GM23338 (cell line): ENCODE results near the gene AK9. TPM values are rescaled to one million over a fixed set of nuclear protein-coding genes. Genes with fewer than 3 reads are reported as not detected.

Experiments used
- ATAC-seq: fragments of 200-7000 bp; cut with Tn5 transposase; 3 replicates; pipeline ENCODE4 v1.9.1; 2020
- DNase-seq: peaks from one replicate; pipeline ENCODE4 v3.0.0-alpha.2; 2015; ENCODE audit warnings: low spot score
- H2AFZ ChIP-seq: fragments of 200-600 bp; sonication (generic); 2 replicates; pipeline ENCODE4 v1.8.0; 2016; ENCODE audit warnings: antibody characterized with exemption, mild to moderate bottlenecking, moderate library complexity
- H3F3A ChIP-seq: fragments of 200-600 bp; sonication (generic); replicated peaks from 2 replicates; pipeline ENCODE4 v1.8.0; 2017; ENCODE audit warnings: antibody characterized with exemption, mixed run types, low read depth
- H3K27ac ChIP-seq: fragments of 200-600 bp; sonication (generic); 2 replicates; pipeline ENCODE4 v1.6.1; 2016; ENCODE audit warnings: low read depth
- H3K27me3 ChIP-seq: fragments of 200-600 bp; sonication (generic); 2 replicates; pipeline ENCODE4 v1.8.0; 2016; ENCODE audit warnings: mild to moderate bottlenecking, mixed run types, moderate library complexity; ENCODE audit not compliant: insufficient read depth
- H3K36me3 ChIP-seq: fragments of 200-600 bp; sonication (generic); 2 replicates; pipeline ENCODE4 v1.8.0; 2016; ENCODE audit warnings: mild to moderate bottlenecking; ENCODE audit not compliant: insufficient read depth
- H3K4me1 ChIP-seq: fragments of 200-600 bp; sonication (generic); 2 replicates; pipeline ENCODE4 v1.8.0; 2016; ENCODE audit warnings: mild to moderate bottlenecking, moderate library complexity; ENCODE audit not compliant: insufficient read depth
- H3K4me2 ChIP-seq: fragments of 200-600 bp; sonication (generic); 2 replicates; pipeline ENCODE4 v1.7.1; 2017; ENCODE audit warnings: mixed run types
- H3K4me3 ChIP-seq: fragments of 200-600 bp; sonication (generic); 2 replicates; pipeline ENCODE4 v1.6.1; 2016; ENCODE audit warnings: mixed run types
- H3K79me2 ChIP-seq: fragments of 200-600 bp; sonication (generic); replicated peaks from 2 replicates; pipeline ENCODE4 v1.8.0; 2017; ENCODE audit warnings: mild to moderate bottlenecking; ENCODE audit not compliant: insufficient read depth
- H3K9me2 ChIP-seq: fragments of 200-600 bp; sonication (generic); 2 replicates; pipeline ENCODE4 v1.8.0; 2017; ENCODE audit not compliant: insufficient read depth
- H4K20me1 ChIP-seq: fragments of 200-600 bp; sonication (generic); replicated peaks from 2 replicates; pipeline ENCODE4 v1.8.0; 2017; ENCODE audit warnings: mild to moderate bottlenecking; ENCODE audit not compliant: insufficient read depth
- H3K27ac Mint-ChIP-seq: 2 replicates; pipeline ENCODE4 v1.8.0; 2020; ENCODE audit warnings: inconsistent platforms, mild to moderate bottlenecking, moderate library complexity, mixed read lengths
- H3K27me3 Mint-ChIP-seq: 3 replicates; pipeline ENCODE4 v1.8.0; 2022; ENCODE audit warnings: low read depth, mild to moderate bottlenecking, moderate library complexity, mixed read lengths, inconsistent platforms; ENCODE audit not compliant: insufficient read depth, poor library complexity
- H3K36me3 Mint-ChIP-seq: 3 replicates; pipeline ENCODE4 v1.8.0; 2021; ENCODE audit warnings: low read depth, mild to moderate bottlenecking, inconsistent platforms, moderate library complexity, mixed read lengths
- H3K4me1 Mint-ChIP-seq: 3 replicates; pipeline ENCODE4 v1.8.0; 2020; ENCODE audit warnings: mild to moderate bottlenecking, inconsistent platforms, mixed read lengths
- H3K4me3 Mint-ChIP-seq: 3 replicates; pipeline ENCODE4 v1.8.0; 2021; ENCODE audit warnings: moderate library complexity, mild to moderate bottlenecking, inconsistent platforms, mixed read lengths
- H3K9me3 Mint-ChIP-seq: 3 replicates; pipeline ENCODE4 v1.8.0; 2020; ENCODE audit warnings: moderate library complexity, mild to moderate bottlenecking, inconsistent platforms, mixed read lengths
- CREB1 ChIP-seq: fragments of 250-450 bp; sonication (Bioruptor Pico); IDR thresholded peaks from 2 replicates; pipeline ENCODE4 v1.5.0; 2020; ENCODE audit warnings: low read depth, mild to moderate bottlenecking, moderate library complexity
- EZH2 ChIP-seq: fragments of 200-600 bp; sonication (generic); IDR thresholded peaks from one replicate; pipeline ENCODE4 v1.8.0; 2017; ENCODE audit warnings: antibody characterized with exemption, mild to moderate bottlenecking, low read depth; ENCODE audit not compliant: unreplicated experiment
- EZH2phosphoT487 ChIP-seq: fragments of 200-600 bp; sonication (generic); IDR thresholded peaks from one replicate; pipeline ENCODE4 v1.8.1; 2018; ENCODE audit warnings: antibody characterized with exemption; ENCODE audit not compliant: unreplicated experiment
- JUNB ChIP-seq: IDR thresholded peaks from one replicate; pipeline ENCODE4 v1.6.1; 2016; ENCODE audit warnings: antibody characterized with exemption; ENCODE audit not compliant: unreplicated experiment
- NANOG ChIP-seq: IDR thresholded peaks from 2 replicates; pipeline ENCODE4 v1.6.1; 2016; ENCODE audit warnings: antibody characterized with exemption, borderline replicate concordance
- POLR2AphosphoS5 ChIP-seq: IDR thresholded peaks from 2 replicates; pipeline ENCODE4 v1.6.1; 2016; ENCODE audit warnings: antibody characterized with exemption, low read depth
- STAT1 ChIP-seq: IDR thresholded peaks from one replicate; pipeline ENCODE4 v1.6.1; 2016; ENCODE audit warnings: antibody characterized with exemption; ENCODE audit not compliant: unreplicated experiment
- ZNF114 ChIP-seq: fragments of 250-450 bp; sonication (Bioruptor Pico); IDR thresholded peaks from 2 replicates; pipeline ENCODE4 v1.5.0; 2020; ENCODE audit warnings: mild to moderate bottlenecking, moderate library complexity
- ZNF331 ChIP-seq: fragments of 250-450 bp; sonication (Bioruptor Pico); IDR thresholded peaks from 2 replicates; pipeline ENCODE4 v1.5.0; 2020; ENCODE audit warnings: low read depth, mild to moderate bottlenecking, moderate library complexity
- polyA plus RNA-seq: library from polyadenylated mRNA; unstranded; fragments of >200 nt; fragmentation: Nextera tagmentation; extraction: Ambion mirVana; gene quantifications from 2 replicates; pipeline ENCODE4 v1.2.1, GENCODE V29; 2016
- total RNA-seq: library from RNA; depleted of rRNA; stranded (reverse); fragments of >200 nt; shearing (Covaris generic); gene quantifications from 2 replicates; pipeline ENCODE4 v1.2.3, GENCODE V29; 2014
- TF ChIP-seq, protein P1 (sequence below): IDR thresholded peaks from 2 replicates; pipeline ENCODE4 v1.6.1; 2016; ENCODE audit warnings: antibody characterized with exemption
- TF ChIP-seq, protein P2 (sequence below): IDR thresholded peaks from one replicate; pipeline ENCODE4 v1.6.1; 2018; ENCODE audit warnings: antibody characterized with exemption; ENCODE audit not compliant: unreplicated experiment
- TF ChIP-seq, protein P3 (sequence below): fragments of 250-450 bp; sonication (Bioruptor Pico); IDR thresholded peaks from 2 replicates; pipeline ENCODE4 v1.5.0; 2020; ENCODE audit warnings: mild to moderate bottlenecking, moderate library complexity
- TF ChIP-seq, protein P4 (sequence below), 2 experiments: fragments of 200-600 bp in 1 of 2; sonication (generic) in 1 of 2; conservative IDR thresholded peaks; 2 replicates each; pipeline versions ENCODE4 v1.5.1 to v1.6.1; 2016 to 2017; ENCODE audit warnings: antibody characterized with exemption in 2 of 2, low read depth in 2 of 2, mild to moderate bottlenecking in 2 of 2, moderate library complexity in 1 of 2

Gene AK9
- total and polyA plus RNA-seq, 2 experiments from 2014 or later = 2.0 to 6.4 TPM

DNA sequence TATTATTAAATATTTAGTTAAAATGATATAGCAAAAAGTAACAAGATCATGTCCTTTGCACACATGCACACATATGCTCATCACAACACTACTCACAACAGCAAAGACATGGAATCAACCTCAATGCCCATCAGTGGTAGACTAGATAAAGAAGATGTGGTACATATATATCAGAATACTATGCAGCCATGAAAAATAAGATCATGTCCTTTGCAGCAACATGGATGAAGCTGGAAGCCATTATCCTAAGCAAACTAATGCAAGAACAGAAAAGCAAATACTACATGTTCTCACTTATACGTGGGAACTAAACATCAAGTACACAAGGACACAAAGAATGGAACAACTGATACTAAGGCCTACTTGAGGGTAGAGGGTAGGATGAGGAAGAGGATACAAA is 14.3 kb downstream of the AK9 start:
- DNase-seq (no peak), ATAC-seq (no peak)
- TF ChIP-seq, protein P1, sequence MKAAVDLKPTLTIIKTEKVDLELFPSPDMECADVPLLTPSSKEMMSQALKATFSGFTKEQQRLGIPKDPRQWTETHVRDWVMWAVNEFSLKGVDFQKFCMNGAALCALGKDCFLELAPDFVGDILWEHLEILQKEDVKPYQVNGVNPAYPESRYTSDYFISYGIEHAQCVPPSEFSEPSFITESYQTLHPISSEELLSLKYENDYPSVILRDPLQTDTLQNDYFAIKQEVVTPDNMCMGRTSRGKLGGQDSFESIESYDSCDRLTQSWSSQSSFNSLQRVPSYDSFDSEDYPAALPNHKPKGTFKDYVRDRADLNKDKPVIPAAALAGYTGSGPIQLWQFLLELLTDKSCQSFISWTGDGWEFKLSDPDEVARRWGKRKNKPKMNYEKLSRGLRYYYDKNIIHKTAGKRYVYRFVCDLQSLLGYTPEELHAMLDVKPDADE = no peak
- TF ChIP-seq POLR2AphosphoS5 (no peak), STAT1 (no peak), EZH2phosphoT487 (no peak), ZNF114 (CRISPR knock-in tag) (no peak), CREB1 (CRISPR knock-in tag) (no peak), ZNF331 (CRISPR knock-in tag) (no peak), NANOG (no peak), EZH2 (no peak), JUNB (no peak)
- TF ChIP-seq, protein P2, sequence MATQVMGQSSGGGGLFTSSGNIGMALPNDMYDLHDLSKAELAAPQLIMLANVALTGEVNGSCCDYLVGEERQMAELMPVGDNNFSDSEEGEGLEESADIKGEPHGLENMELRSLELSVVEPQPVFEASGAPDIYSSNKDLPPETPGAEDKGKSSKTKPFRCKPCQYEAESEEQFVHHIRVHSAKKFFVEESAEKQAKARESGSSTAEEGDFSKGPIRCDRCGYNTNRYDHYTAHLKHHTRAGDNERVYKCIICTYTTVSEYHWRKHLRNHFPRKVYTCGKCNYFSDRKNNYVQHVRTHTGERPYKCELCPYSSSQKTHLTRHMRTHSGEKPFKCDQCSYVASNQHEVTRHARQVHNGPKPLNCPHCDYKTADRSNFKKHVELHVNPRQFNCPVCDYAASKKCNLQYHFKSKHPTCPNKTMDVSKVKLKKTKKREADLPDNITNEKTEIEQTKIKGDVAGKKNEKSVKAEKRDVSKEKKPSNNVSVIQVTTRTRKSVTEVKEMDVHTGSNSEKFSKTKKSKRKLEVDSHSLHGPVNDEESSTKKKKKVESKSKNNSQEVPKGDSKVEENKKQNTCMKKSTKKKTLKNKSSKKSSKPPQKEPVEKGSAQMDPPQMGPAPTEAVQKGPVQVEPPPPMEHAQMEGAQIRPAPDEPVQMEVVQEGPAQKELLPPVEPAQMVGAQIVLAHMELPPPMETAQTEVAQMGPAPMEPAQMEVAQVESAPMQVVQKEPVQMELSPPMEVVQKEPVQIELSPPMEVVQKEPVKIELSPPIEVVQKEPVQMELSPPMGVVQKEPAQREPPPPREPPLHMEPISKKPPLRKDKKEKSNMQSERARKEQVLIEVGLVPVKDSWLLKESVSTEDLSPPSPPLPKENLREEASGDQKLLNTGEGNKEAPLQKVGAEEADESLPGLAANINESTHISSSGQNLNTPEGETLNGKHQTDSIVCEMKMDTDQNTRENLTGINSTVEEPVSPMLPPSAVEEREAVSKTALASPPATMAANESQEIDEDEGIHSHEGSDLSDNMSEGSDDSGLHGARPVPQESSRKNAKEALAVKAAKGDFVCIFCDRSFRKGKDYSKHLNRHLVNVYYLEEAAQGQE = no peak
- TF ChIP-seq, protein P3, sequence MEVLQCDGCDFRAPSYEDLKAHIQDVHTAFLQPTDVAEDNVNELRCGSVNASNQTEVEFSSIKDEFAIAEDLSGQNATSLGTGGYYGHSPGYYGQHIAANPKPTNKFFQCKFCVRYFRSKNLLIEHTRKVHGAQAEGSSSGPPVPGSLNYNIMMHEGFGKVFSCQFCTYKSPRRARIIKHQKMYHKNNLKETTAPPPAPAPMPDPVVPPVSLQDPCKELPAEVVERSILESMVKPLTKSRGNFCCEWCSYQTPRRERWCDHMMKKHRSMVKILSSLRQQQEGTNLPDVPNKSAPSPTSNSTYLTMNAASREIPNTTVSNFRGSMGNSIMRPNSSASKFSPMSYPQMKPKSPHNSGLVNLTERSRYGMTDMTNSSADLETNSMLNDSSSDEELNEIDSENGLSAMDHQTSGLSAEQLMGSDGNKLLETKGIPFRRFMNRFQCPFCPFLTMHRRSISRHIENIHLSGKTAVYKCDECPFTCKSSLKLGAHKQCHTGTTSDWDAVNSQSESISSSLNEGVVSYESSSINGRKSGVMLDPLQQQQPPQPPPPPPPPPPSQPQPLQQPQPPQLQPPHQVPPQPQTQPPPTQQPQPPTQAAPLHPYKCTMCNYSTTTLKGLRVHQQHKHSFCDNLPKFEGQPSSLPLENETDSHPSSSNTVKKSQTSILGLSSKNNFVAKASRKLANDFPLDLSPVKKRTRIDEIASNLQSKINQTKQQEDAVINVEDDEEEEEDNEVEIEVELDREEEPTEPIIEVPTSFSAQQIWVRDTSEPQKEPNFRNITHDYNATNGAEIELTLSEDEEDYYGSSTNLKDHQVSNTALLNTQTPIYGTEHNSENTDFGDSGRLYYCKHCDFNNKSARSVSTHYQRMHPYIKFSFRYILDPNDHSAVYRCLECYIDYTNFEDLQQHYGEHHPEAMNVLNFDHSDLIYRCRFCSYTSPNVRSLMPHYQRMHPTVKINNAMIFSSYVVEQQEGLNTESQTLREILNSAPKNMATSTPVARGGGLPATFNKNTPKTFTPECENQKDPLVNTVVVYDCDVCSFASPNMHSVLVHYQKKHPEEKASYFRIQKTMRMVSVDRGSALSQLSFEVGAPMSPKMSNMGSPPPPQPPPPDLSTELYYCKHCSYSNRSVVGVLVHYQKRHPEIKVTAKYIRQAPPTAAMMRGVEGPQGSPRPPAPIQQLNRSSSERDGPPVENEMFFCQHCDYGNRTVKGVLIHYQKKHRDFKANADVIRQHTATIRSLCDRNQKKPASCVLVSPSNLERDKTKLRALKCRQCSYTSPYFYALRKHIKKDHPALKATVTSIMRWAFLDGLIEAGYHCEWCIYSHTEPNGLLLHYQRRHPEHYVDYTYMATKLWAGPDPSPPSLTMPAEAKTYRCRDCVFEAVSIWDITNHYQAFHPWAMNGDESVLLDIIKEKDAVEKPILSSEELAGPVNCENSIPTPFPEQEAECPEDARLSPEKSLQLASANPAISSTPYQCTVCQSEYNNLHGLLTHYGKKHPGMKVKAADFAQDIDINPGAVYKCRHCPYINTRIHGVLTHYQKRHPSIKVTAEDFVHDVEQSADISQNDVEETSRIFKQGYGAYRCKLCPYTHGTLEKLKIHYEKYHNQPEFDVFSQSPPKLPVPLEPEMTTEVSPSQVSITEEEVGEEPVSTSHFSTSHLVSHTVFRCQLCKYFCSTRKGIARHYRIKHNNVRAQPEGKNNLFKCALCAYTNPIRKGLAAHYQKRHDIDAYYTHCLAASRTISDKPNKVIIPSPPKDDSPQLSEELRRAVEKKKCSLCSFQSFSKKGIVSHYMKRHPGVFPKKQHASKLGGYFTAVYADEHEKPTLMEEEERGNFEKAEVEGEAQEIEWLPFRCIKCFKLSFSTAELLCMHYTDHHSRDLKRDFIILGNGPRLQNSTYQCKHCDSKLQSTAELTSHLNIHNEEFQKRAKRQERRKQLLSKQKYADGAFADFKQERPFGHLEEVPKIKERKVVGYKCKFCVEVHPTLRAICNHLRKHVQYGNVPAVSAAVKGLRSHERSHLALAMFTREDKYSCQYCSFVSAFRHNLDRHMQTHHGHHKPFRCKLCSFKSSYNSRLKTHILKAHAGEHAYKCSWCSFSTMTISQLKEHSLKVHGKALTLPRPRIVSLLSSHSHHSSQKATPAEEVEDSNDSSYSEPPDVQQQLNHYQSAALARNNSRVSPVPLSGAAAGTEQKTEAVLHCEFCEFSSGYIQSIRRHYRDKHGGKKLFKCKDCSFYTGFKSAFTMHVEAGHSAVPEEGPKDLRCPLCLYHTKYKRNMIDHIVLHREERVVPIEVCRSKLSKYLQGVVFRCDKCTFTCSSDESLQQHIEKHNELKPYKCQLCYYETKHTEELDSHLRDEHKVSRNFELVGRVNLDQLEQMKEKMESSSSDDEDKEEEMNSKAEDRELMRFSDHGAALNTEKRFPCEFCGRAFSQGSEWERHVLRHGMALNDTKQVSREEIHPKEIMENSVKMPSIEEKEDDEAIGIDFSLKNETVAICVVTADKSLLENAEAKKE (CRISPR knock-in tag) = no peak
- TF ChIP-seq, protein P4, sequence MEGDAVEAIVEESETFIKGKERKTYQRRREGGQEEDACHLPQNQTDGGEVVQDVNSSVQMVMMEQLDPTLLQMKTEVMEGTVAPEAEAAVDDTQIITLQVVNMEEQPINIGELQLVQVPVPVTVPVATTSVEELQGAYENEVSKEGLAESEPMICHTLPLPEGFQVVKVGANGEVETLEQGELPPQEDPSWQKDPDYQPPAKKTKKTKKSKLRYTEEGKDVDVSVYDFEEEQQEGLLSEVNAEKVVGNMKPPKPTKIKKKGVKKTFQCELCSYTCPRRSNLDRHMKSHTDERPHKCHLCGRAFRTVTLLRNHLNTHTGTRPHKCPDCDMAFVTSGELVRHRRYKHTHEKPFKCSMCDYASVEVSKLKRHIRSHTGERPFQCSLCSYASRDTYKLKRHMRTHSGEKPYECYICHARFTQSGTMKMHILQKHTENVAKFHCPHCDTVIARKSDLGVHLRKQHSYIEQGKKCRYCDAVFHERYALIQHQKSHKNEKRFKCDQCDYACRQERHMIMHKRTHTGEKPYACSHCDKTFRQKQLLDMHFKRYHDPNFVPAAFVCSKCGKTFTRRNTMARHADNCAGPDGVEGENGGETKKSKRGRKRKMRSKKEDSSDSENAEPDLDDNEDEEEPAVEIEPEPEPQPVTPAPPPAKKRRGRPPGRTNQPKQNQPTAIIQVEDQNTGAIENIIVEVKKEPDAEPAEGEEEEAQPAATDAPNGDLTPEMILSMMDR (conservative IDR thresholded peaks at IDR 0.05; ENCODE audit: low read depth in 2 of 2) = no peak
- Mint-ChIP-seq H3K27ac (no peak overlapping the region), H3K9me3 (peaks cover 19% of the 10 kb centered on the region), H3K27me3 (peaks cover 3% of the 10 kb centered on the region), H3K36me3 (peaks cover 20% of the 10 kb centered on the region; the same call in 2 of the 3 replicates), H3K4me3 (no peak overlapping the region), H3K4me1 (peaks cover 22% of the 10 kb centered on the region)
- no peaks in the 10 kb centered on the region for H3K9me2 ChIP-seq
- H3K79me2 ChIP-seq = no peaks in the 10 kb centered on the region
- H2AFZ ChIP-seq = no peak overlapping the region
- H3K27me3 ChIP-seq = no peaks in the 10 kb centered on the region
- peaks cover 12% of the 10 kb centered on the region; the same call in 1 of the 2 replicates for H3K4me1 ChIP-seq
- no peak overlapping the region for H3K4me2 ChIP-seq
- H4K20me1 ChIP-seq = no peaks in the 10 kb centered on the region
- H3F3A ChIP-seq = no peaks in the 10 kb centered on the region
- H3K27ac ChIP-seq = no peak overlapping the region
- no peak overlapping the region for H3K4me3 ChIP-seq
- no peaks in the 10 kb centered on the region; the same call in 1 of the 2 replicates for H3K36me3 ChIP-seq
